GM19023 (cell line): ENCODE data around the gene TBC1D5.
"Not testable (repeated sequence)": the region's sequence is repeated elsewhere in the genome, so short reads cannot be mapped to it uniquely, and the experiment has no call there.

Experiments
- ATAC-seq: cut with Tn5 transposase; IDR thresholded peaks from one replicate; pipeline ENCODE4 v1.9.1; 2021; ENCODE audit warnings: mild to moderate bottlenecking, moderate library complexity; ENCODE audit not compliant: unreplicated experiment

Gene TBC1D5

DNA sequence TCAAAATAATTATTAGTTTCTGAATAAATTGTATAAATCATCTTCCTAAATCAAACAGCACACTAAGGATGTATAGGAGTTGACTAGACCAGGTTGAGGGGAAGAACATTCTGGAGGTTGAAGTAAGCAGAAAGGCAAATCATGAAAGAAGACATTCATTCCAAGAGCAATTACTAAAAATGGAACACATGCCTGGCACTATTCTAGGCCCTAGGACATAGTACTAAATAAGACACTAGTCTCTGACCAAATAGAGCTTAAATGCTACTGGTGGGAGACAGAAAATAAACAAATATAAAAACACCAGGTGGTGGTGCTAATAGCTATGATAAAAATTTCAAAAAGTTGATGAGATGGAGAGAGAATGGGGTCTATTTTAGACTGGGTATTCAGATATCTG is 190.1 kb downstream of the TBC1D5 start:
- ATAC-seq = no peak

DNA sequence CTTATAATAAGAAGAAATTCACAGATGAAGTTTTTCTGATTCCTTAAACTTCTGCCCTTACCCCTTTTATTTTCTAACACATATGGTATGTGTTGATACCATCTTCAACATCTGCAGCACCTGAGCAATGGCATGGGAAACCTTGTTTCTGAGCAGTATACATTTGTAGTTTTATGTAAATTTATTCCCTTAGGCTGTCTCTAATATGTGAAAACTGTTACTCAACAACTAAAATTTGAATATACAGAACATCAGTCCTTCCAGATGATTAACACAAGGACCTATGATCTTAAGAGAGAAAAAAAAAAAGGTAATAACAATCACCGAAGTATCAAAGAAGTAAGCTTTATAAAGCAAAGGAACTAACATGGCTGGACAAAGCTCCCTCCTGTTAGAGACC is 190.5 kb downstream of the TBC1D5 start:
- ATAC-seq = no peak

DNA sequence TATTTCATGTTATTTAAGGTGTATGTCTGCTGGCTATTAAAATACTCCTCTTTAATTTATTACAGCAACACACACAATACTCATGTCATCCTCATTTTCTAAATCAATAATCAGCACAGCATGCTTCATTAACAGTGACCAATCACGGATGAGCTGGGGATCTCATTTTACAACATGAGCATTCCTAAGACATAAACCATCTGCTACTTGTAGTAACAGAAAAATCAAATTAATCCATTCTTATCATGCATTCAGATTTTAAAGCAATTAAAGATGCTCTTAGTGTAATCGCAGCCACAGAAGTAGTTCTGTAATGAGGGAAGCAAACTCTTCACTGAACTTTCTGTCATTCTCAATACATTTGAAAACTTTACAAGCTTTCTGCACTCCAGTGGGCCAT is 191.1 kb downstream of the TBC1D5 start:
- no peak for ATAC-seq

GRCh38 chr3:17550624-17551023 is 191.8 kb downstream of the TBC1D5 start:
- no peak for ATAC-seq

GRCh38 chr3:17546500-17547255 is 195.8 kb downstream of the TBC1D5 start:
- no peak for ATAC-seq

DNA sequence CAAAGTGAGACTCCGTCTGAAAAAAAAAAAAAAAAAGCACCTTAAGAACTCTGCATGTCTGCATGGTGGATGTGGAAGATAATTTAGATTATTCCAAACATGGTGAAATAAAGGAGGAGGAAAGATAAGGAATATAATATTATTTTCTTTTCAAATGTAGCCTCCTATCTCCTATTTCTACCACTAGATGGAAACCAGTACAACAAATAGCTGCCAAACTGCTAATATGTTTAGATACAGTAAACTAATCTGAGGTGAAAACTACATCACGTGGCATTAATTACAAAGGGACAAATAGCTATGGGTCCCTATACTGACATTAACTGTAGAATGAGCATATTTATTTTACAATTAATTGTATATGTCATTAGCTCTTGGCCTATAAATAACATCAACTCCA is 197.8 kb downstream of the TBC1D5 start:
- ATAC-seq = no peak

GRCh38 chr3:17542591-17542990 is 199.8 kb downstream of the TBC1D5 start:
- no peak for ATAC-seq

- no peak for ATAC-seq
Measured at GRCh38 chr3:17539436-17539835, 203.0 kb downstream of the TBC1D5 start.

DNA sequence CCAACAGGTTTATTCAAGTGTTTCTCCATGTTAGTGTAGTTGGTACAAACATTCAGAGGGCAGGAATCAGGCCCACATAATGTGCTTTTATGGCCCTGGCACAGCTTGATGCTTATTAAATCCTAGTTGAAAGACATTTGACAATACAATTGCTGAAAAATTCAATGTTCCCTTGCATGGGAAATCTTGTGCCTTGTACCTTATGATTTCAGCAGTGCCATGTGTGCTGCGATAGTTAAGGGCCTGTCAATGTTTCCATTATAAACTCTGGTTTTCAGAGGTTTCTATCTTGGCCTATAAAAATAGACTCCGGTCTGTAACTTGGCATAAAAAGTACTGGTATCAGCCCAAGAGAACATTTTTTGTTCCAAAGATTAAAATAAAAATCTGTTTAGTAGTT is 207.2 kb downstream of the TBC1D5 start:
- no peak for ATAC-seq

GRCh38 chr3:17532446-17532845 is 210.0 kb downstream of the TBC1D5 start:
- not testable (repeated sequence) for ATAC-seq

GRCh38 chr3:17529677-17530076 is 212.8 kb downstream of the TBC1D5 start:
- no peak for ATAC-seq

GRCh38 chr3:17518189-17519059 is 224.0 kb downstream of the TBC1D5 start:
- no peak for ATAC-seq

DNA sequence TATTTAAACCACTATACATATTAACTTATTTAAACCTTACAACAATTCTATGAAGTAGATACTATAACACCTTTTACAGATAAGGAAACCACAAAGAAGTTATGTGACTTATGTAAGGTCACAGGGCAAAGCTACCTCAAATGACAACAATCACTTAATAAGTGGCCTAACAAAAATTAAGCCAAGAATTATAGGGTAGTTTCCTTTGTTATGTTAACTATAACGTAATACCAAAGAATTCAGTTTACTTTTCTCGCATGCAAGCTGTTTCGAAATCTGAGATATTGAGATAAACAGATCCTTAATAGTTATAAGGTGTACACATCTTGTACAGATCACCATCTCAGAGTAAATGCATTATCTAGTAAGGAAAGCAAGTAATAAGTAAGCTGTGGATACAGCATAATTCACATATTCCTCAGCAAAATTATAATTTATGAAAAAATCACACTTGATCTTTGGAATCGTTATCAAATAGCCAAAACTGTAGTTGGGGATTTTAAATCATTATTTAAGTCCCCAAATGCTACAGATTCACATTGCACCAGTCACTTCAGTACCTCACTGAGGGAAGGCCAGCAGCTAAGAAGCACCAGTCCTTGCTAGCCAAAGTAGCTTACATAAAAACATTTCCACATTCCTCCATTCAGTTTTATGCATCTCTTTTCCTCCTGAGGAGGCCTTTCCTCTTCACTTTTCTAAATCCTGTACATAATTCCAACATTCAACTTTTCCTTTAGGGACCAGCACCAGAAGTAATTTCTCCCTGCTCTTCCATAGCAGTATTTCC is 226.8 kb downstream of the TBC1D5 start:
- no peak for ATAC-seq

- ATAC-seq = no peak
Measured at GRCh38 chr3:17514597-17514996, 227.8 kb downstream of the TBC1D5 start.

DNA sequence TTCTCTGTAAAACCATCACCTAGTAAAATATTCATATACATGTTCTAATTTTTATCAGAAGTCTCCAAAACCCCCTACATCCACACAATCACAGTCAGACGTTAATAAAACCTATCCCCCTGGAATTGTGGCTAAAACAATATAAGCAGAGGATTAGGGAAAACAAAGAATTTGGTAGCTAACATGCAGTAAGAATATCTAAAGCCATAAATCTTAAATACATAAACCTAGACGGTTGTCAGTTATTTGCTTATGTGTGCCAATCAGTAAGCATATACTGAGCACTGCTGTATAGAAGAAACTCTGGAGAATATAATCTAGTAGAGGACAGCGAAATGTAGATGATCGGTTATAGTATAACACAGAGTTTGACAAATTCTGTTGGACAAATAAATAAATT is 232.2 kb downstream of the TBC1D5 start:
- no peak for ATAC-seq

DNA sequence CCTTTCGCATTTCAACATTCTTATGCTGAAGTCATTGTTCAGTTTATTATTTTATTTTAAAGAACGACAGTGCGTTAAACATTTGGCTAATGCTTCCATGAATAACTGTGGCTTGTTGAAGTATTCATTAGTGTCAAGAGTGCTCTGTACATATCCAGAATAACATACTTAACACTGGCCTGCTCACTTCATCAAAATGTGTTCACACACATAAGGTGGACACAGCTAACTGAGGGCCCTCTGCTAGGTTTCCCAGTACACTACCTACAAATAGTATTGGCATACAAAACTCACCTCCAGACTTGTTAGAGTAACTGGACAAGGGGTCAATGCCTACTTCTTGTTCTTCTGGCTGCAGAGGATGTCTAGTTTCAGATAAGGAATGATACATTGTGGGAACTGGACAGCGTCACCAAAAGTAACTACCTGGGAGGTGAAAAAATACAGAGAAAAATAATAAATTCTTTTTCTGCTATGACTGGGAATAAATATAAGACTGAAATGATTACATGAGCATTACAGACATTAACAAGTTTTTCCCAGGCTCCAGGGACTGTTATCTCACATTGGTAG is 234.2 kb downstream of the TBC1D5 start:
- no peak for ATAC-seq

DNA sequence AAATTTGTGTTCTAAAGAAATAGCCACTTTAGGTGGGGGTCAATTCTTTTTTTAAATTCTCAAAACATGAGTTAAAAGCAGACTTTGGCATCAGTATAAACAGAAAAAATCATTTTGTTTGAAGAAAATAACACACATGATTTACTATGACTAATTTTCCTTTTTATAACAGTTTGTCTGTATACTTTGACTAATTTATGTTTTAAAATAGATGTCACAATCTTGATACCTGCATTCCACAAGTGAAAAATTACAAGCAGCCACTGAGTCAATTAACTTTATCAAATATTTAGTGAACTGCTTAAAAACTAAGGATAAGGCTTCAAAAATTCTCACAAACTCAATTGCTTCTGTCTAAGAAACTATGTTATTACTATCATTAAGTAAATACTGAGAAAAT is 235.0 kb downstream of the TBC1D5 start:
- ATAC-seq = no peak

DNA sequence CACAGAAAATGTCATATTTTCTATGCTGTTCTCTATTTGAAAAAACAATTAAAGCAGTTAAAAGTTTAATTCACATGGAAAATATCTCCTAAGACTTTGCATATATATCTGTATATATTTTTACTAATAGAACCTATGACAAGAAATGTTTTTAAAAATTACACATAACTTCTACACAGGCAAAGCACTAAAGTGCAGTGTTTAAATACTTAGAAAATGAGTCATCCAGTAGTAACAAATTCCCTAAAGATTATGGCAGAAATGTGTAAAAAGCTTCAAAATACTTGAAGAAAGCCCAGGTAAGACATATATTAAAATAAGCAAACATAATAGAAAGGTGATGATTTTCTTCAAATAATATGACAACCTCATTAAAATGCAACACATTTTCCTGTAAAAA is 236.6 kb downstream of the TBC1D5 start:
- no peak for ATAC-seq

GRCh38 chr3:17501745-17502144 is 240.7 kb downstream of the TBC1D5 start:
- ATAC-seq = no peak

GRCh38 chr3:17500618-17501017 is 241.8 kb downstream of the TBC1D5 start:
- no peak for ATAC-seq
